NCI-H82 (cell line): Measurements from ENCODE around the gene LONRF3.
A peak's percentile ranks its signal among the peaks of the same experiment; 100 is the strongest.

Source experiments
- DNase-seq: peaks from one replicate; lab custom pipeline; 2025; lab: John Stamatoyannopoulos, UW

Gene LONRF3

GRCh38 chrX:118974088-118974907 is at the start of gene LONRF3:
TSS of gene LONRF3 (plus strand) at chrX:118974618. CDS start at chrX:118974781, 163 bp downstream.
- DNase-seq, result peak; percentile 34

- no peak for DNase-seq
These were observed 46.3 kb upstream of the LONRF3 start for GRCh38 chrX:118928151-118928550.

DNA sequence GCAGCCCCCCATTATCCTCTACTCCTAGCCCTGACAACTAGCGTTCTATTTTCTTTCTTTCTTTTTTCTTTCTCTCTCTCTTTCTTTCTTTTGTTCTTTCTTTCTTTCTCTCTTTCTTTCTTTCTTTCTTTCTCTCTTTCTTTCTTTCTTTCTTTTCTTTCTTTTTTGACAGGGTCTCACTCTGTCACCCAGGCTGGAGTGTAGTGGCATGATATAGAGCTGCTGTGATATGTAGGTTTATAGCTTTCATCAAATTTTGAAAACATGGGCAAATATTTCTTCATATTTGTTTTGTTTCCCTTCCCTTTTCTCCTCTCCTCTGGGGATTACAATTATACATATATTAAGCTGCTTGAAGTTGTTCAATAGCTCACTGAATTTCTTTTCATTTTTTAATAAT is 39.1 kb upstream of the LONRF3 start:
- DNase-seq, result no peak

- no peak for DNase-seq
These were observed 33.3 kb upstream of the LONRF3 start for GRCh38 chrX:118941147-118941546.

DNA sequence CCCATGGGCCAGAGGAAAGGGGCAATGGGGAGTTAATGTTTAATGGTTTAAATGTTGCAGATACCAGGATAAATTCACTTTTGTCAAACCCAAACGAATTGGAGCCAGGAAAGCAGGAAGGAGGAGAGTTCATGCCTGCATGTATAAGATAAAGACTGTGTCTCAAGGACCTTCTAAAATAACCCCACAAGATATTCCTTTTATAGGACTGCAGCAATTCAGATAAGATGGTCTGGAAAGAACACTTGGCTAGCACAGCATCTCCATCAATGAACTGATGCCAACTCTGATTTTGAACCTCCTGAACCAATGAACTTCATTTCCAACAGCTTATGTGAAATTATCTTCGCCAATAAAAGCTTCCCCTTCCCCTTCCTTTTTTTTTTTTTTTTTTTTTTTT is 31.3 kb upstream of the LONRF3 start:
- no peak for DNase-seq

DNA sequence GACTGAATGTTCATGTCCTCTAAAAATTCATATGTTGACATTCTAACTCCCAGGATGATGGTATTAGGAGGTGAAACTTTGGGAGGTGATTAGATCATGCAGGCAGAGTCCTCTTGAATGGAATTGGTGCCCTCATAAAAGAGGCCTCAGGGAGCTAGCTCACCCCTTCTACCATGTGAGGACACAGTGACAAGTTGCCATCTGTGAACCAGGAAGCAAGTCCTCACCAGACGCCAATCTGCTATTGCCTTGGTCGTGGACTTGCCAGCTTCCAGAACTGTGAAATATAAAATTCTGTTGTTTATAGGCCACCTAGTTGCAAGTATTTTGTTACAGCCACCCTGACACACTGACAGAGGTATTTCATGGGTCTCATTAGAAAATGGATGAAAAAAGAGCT is 28.5 kb upstream of the LONRF3 start:
- no peak for DNase-seq

DNA sequence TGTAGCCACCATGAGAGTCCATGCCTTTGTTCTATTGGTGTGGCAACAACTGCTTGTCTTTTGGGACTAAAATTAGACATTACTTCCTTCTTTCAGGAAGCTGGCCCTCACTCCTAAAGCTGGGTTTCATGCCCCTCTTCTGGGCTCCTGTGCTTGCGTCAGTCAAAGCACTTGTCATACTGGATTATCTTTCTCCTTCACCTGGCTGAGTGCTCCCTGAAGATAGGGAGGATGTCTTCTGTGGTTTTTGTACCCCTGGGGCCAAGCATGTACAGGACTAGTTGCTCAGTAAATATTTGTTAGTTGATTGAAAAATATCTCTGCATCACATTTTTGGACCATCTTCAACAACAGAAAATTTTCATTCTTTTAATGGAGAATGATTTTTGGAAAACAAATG is 26.1 kb upstream of the LONRF3 start:
- DNase-seq, result no peak

GRCh38 chrX:118961866-118962560 is 12.4 kb upstream of the LONRF3 start:
- no peak for DNase-seq

- DNase-seq, result no peak
These were observed 11.3 kb upstream of the LONRF3 start for GRCh38 chrX:118963159-118963558.

DNA sequence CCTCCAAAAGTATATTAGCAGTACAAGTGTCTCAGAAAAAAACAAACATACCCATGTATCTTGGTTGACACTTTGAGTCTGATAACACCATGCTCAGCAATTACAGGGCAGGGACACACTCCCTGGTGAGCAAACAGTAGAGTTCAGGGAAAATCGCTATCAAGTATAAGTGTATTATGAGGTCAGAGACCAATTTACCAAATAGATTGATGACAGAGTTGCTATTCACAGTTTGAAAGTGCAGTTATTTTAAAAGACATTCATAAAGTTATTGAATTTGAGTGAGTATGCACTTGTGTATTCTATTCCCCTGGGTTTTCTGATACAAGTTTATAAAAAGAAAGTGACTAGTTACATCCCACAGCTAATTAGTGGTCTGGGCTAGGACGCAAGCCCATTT is 10.2 kb upstream of the LONRF3 start:
- DNase-seq, result no peak

GRCh38 chrX:118965395-118965794 is 9.0 kb upstream of the LONRF3 start:
- DNase-seq, result peak; percentile 12

DNA sequence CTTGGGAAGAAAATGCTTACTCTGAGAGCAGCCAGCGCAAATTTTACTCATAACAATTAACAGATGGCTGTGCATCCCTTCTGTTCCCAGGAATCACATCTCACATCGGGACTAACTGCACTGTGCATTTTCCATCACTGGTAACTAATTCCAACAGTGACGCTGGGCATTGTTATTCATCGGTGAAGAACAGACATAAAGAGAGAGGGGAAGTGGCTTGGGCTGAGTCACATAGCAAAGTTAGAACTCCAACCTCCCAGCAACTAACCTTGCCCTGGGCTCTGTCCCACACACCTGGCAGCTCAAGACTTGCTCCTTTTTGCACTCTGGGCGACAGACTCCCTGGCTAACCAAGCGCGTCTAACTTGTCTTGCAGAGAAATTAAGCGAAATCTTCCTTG is 6.4 kb upstream of the LONRF3 start:
- no peak for DNase-seq

GRCh38 chrX:118971552-118971951 is 2.9 kb upstream of the LONRF3 start:
- DNase-seq, result no peak

- no peak for DNase-seq
These were observed 880 bp upstream of the LONRF3 start for GRCh38 chrX:118973389-118974087.

DNA sequence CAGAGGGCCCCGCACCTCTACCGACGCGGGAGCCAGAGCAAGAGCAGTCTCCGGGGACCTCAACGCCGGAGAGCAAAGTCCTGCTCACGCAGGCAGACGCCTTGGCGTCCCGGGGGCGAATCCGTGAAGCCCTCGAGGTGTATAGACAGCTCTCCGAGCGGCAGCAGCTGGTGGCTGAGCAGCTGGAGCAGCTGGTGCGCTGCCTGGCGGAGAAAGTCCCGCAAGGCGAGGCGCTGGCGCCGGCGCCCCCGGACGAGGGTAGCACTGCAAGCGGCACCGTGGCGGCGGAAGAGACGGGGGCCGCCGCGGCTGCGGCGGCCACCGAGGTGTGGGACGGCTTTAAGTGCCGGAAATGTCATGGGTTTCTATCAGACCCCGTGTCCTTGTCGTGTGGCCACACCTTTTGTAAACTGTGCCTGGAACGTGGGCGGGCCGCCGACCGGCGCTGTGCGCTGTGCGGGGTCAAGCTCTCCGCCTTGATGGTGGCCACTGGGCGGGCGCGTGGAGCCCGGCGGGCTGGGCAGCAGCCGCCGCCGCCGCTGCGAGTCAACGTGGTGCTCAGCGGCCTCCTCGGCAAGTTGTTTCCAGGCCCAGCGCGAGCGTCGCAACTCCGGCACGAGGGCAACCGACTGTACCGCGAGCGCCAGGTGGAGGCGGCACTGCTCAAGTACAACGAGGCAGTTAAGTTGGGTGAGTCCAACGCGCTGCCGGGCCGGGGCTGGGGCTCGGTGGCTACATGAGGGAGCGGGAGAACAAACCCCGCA is 672 bp downstream of the LONRF3 start:
- DNase-seq, result peak; percentile 50

- no peak for DNase-seq
These were observed 1.6 kb downstream of the LONRF3 start for GRCh38 chrX:118975831-118976598.

- DNase-seq, result peak; percentile 36
These were observed 2.4 kb downstream of the LONRF3 start for GRCh38 chrX:118976599-118977340.

DNA sequence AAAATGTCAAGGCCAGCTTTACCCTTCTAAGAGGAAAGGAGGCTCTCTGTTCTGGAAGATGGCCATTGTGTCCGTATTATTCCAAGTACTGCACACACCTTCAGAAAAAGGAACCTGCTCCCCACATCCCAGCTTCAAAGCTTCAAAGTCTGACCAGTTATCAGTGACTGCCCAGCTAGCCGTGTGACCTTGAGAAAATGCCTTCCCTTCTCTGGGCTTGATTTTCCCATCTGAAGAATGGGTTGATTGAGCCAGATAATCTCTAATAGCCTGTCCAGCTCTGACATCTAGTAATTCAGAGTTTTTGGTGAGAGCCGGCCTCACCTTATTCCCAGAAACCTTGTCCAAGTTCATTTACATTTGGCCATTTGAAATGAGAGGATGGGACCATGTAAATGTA is 3.0 kb downstream of the LONRF3 start:
- no peak for DNase-seq

GRCh38 chrX:118978451-118978850 is 4.0 kb downstream of the LONRF3 start:
- DNase-seq, result no peak

DNA sequence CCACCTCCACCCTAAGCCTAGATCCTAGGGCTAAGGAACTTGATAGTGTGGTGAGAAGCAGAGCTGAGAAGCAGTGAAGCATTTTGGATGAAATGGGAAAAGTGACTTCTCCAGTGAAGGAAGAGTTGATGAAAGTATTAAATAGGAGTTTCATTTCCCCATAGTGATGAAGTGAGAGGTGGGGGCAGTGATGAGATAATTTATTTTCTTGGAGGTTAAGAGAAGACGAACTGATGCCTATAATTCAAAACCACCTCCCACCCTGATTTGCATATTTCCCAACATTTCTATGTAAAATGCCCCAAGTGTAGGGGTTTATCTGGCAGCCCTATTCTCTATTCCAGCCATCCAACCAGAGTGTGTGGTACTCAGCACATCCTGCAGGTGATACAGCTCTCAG is 6.3 kb downstream of the LONRF3 start:
- no peak for DNase-seq

DNA sequence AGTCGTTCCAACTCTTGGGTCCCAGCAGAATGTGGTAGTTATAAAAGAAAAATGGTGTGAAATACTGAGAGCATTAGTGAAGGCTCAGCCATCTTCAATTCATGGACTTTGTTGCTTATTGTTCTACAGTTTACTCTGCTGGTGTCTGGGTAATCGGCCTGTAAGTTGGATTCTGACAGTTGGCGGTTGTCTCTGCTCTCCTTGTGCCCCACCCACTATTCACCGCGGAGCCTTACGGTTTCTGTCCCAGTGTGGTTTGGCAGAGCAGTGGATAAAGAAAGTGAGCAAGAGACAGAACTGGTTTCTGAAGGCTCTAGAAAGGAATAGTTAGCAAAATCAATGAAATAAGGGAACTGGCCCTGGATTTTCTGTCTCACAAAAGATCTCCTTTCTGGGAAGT is 9.1 kb downstream of the LONRF3 start:
- DNase-seq, result no peak
